ENCODE data around the gene SFXN1.

SFXN1 gene

DNA sequence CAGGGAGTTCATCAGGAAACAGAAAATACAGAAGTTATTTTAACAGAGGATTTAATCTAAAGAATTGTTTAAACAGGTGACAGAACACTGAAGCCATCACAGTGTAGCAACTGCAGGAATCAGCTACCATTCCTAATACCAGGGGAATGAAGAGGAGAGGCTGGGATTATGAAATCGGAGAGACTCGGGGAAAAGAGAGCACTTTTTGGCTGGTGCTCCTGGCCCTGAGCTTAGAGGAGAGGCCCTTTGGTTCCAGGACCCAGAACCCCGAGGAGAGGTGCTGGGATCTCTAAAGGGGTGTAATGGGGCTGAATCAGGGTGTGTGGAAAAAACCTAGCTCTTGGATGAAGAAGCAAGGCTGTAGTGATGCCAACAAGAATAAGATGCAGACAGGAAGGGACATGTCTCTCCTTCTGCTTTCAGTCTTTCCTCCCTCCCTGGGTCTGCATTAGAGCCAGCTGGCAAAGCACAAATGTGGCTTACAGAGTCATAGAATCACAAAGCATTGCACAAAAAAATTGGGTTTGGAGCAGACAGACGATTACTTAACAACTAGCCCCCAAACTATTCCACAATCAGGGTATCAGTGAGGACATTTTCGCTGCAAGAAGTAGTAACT, 11.6 kb upstream of the SFXN1 start:
- no peak for DNase-seq (ENCODE audit: low read depth)

DNA sequence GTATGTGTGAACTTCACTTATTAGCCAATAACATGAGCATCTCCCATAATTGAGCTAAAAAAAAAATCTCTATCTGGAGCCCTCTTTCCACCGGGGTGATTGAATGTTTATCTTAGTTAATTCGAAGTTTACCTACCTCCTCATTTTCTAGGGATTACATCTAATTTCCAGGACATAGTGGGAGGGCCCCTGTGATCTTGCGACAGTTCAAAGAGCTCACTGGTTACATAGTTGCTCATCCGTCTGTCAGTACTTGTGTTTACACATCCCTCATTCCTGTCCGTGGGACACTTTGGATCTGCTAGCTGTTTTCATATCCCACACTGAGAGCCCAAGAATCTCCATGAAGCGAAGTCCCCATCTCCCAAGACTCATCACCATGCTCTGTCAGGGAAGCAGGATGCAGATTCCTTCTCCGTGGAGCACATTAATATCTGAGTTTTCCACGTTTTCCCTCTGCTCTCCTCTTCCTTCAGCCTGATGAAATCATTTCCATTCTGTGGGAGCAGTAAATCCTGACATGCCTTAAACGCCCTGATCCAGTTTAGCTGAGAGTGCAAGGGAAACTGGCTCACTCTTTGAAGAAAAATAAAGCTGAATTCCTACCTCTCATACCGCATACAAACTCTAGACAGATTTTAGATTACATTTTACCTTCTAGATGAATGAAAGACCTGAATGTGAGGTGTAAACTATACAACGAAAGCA, 10.2 kb upstream of the SFXN1 start:
- no peak for DNase-seq (ENCODE audit: low read depth)

DNA sequence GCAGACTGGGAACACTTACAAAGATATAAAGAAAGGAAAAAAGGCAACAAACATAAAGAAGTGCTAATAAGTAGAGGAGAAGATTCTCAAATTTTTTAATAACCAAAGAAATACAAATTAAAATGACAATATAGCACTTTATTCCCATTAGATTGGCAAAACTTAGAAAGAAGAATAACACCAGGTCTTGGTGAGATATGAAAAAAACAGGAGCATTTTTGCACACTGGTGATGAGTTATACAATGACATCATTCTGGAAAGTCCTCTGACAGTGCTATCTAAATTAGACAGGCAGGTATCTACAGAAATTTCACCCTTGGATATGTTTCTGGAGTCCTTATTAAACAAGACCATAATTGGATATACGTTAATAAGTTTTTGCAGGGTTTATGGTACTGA, 9.5 kb upstream of the SFXN1 start:
- DNase-seq (ENCODE audit: low read depth) = no peak

DNA sequence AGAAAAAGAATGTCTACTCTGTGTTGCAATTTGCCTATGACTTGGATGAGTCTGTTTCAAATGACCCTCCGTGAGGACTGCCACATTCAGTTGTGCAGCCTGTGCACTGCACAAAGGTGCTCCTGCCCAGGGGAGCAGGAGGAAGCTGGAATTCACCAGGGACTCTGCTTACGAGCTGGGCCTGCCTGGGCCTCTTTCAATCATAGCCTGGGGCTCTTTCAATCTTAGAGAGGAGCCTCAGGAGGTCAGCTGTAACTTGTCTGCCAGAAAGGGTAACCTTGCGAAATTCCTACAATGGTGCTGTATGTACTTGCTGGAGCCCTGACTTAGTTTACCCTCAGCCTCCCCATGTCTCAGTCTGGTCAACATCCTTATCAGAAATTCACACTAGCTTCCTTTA, 8.4 kb upstream of the SFXN1 start:
- no peak for DNase-seq (ENCODE audit: low read depth)

DNA sequence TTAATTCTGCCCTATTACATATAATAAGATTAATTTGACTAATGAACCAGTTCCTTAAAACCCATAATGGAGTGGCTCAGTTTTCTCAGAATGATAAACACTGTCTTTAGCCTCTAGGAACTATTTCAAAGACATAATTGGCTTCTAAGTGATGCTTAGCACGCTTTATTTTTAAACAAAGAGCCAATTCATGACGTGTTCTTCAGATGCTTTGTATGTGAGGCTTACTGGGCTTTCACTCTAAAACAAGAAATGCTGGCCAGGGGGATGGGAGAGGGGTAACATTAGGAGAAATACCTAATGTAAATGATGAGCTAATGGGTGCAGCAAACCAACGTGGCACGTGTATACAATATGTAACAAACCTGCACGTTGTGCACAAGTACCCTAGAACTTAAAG, 7.6 kb upstream of the SFXN1 start:
- DNase-seq (ENCODE audit: low read depth) = no peak

DNA sequence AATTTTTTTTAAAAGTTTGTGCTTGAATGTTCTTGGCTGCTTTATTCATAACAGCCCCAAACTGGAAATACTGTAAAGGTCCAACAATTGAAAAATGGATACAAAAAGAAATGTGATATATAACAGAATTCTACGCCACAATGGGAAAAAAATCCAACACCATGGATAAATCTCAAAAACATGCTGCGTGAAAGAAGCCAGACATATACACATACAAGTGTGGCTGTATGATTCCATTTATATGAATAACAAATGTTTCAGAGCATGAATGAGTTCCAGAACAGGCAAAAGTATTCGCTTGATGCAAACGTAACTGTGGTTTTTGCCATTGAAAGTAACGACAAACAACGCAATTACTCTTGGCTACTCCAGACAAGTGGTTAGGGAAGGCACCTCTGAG, 7.2 kb upstream of the SFXN1 start:
- DNase-seq (ENCODE audit: low read depth) = no peak

DNA sequence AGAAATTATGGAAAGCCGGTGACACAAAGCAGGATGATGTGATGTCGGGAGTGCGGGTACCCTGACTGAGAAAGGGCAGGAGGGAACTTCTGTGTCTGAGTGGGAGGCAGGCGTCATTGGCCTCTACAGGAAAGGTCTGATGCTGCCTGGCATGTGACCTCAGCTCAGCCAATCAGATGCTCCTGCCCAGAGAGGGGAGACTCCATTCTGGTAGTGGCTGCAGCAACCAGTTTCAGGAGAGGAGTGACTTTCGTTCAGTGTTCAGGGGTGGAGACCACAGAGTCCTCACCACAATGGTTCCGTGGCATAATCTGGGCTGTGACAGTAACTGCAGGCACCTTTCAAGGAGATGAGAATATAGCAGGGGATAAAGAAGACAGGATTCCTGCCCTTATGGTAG, 6.7 kb upstream of the SFXN1 start:
- no peak for DNase-seq (ENCODE audit: low read depth)

DNA sequence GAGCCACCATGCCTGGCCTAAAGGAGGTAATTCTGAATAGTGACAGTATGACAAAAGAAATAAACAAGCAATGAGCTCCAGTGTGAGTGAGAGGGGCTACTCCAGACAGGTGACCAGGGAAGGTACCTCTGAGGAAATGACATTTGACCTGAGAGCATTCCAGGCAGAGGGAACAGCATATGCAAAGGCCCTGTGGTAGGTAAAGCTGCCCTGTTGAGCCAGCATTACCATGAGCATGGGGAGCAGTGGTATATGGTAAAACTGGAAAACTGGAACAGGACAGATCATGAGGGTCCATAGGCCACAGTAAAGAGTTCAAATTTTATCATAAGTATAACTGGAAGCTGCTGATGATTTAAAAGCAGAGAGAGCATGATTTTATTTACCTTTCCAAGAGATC, 6.0 kb upstream of the SFXN1 start:
- no peak for DNase-seq (ENCODE audit: low read depth)

DNA sequence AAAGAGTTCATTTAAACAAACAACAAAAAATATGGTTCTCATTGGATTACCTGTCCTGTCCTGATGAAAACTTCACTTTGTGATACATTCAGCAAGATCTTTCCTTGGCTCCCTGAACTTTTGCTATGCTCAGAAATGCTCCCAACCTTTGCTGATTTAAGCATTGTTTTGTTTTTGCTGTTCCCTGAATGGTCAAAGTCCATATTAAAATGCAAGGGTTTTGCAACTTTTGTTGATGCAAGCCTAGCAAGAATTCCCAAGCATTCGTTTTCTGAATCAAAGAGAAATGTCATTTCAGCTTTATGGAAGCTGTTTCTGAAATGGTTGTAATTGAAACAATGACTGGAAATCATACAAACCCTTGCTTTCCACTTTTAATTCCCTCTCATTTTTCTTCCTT, 3.1 kb upstream of the SFXN1 start:
- DNase-seq (ENCODE audit: low read depth) = no peak

DNA sequence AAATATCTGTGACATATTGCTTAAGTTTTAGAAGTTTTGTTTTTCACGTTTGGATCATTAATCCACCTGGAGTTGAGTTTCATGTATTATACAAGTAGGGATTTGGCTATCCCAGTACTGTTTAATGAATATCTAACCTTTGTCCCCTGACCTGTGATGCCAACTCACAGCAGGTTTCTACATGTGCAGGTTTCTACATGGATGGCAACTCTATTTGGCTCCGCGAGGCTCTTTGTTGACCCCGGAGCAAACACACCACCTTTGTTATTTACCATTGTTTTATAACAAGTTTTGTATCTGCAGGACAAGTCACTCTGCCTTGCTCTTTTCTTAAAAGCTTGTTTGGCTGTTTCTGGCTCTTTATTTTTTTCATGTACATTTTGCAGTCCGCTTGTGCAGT, 920 bp upstream of the SFXN1 start:
- DNase-seq (ENCODE audit: low read depth) = no peak

DNA sequence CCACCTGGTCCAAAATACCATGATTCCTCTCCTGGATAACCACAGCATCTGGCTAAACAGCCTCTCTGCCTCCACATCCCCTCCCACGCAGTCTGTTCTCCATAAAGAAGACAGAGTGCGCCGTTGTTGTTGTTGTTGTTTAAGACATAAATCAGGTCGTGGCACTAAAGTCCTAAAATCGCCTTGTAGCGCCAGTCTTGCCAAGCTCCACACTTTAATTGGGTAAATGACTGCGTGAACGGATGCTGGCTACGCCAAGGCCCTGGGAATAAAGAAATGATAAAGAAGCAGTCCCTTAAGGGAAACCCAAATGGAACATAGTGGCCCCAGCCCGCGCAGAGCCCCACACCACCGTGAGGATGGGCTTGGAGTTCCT, 364 bp upstream of the SFXN1 start:
- no peak for DNase-seq (ENCODE audit: low read depth)

DNA sequence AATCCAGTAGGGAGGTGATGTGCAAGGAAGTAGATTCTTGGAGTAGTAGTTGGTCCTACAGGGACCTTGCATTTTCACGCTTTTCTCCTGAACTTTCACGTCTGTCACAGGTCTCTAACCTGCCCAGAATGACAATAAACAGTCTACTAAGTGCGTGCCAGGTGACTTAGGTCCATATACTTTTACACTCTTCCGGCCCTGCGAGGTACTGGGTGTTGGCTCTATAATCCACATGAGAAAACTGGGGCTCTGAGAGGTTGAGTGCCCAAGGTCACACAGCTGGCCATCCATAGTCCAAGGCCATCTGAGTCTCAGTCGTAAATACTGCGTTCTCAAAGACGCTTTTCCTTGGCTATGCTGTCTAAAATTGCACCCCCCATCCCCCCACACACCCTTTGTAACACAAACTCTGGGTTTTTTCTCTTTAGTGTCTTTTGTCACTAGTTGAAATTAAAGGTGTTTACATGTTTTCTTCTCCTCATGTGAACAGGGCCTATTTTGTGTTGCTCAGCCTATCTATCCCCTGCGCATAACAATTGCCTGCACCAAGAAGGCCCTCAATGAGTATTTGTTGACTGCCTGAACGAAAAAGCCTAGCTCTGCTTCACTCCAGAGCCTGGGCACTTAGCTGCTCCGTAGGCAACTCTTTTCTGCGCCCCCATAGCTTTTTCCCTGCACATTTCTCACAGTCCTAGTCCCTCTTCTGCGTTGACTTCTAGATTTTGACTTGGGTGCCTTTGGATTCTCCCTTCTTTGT, 943 bp downstream of the SFXN1 start:
- DNase-seq (ENCODE audit: low read depth) = no peak

DNA sequence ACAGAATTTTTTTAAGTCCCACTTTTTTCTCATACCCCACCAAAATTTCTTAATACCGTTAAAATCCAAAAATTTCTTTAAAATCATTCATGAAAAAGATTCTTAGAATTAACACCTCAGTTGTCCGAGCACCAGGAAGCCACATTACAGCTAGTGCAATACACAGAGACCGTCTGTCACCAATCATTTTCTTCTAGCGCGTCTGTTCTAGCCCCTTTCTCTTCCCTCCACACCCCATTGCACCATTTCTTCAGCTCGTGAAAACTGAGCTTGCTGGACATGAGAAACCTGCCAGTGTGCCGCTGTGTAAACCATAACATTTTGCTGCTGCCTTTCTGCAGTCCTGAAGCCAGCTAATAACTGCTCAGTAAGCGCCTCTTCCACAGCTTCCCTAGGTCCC, 5.0 kb downstream of the SFXN1 start:
- no peak for DNase-seq (ENCODE audit: low read depth)

DNA sequence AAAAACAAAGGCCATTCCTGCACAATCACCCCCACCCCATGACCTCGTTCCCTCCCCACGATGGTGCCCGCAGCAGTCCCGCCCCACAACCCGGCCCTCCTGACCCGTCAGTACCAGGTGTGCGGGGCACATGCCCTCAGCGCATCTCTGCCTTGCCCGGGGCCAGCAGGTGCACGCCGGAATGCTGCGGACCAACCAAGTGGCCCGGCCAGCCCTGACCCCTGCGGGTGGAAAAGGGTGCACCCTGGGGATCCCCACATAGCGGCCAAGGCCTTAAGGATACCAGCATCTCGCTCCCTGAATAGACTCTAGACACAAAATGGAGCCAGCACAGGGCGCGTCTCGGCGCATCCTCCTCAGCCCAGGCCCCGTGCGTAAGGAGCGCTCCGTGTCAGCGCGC, 6.0 kb downstream of the SFXN1 start:
- no peak for DNase-seq (ENCODE audit: low read depth)

DNA sequence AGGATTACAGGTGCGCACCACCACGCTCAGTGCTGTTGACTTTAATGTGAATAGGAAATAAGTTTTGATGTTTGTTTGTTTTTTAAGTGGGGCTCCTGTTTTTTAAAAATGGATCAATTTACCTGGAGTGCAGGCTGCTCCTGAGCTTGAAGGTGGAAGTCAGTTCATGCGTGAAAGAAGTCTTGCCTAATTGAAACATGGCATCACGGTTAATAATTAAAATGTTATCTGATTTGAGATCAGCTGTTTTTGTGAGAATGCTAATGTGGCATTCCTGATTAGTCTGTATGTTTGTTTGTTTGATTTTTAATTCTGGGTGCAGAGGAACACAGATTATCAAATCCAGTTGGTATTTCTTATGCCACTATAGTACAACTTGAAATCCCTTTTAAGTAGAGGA, 6.5 kb downstream of the SFXN1 start:
- no peak for DNase-seq (ENCODE audit: low read depth)

DNA sequence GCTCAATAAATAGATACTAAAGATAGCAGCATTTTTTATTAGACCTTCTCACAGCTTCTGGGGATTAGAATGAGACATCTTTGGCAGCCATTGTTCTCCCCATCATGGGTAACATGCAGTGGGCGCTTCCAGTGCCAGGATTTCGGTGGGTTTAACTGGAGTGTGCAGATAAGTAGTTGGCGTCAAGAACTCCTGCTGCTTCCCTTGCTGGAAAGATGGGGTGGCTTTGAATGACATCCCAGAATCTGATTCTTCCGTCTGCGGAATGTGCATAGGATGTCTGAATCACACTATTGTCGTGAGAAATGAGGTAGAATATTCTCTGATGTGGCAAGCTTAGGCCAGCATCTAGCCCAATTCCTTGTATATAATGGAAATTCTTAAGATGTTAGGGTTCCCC, 7.3 kb downstream of the SFXN1 start:
- DNase-seq (ENCODE audit: low read depth) = no peak

DNA sequence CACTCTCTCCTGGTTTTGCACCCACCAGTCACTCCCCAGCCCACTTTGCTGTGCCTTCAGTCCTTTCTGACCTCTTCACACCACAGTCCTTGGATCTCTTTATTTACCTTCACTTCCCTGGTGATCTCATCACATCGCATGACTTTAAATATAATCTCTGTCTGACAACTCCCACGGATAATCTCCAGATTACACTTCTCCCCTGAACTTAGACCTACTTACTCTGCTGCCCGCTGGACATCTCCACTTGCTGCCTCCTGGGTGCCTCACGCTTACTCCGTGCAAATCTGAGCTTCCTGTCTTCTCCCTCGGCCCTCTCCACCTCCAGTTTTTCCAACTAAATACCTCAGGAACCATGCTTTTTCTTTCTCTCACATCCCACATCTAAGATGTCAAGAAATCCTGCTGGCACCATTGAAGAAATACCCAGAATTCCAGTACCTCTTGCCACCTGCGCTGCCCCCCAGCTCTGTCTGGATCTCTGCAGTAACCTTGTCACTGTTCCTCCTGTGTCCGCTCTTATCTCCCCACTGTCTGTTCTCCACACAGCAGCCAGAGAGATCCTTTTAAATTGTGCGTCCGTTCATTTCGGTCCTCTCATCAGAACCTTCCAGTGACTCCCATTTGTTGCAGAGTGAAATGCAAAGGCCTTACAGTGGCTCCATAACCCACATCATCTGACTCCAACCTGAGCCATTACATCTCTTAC, 9.3 kb downstream of the SFXN1 start:
- no peak for DNase-seq (ENCODE audit: low read depth)

DNA sequence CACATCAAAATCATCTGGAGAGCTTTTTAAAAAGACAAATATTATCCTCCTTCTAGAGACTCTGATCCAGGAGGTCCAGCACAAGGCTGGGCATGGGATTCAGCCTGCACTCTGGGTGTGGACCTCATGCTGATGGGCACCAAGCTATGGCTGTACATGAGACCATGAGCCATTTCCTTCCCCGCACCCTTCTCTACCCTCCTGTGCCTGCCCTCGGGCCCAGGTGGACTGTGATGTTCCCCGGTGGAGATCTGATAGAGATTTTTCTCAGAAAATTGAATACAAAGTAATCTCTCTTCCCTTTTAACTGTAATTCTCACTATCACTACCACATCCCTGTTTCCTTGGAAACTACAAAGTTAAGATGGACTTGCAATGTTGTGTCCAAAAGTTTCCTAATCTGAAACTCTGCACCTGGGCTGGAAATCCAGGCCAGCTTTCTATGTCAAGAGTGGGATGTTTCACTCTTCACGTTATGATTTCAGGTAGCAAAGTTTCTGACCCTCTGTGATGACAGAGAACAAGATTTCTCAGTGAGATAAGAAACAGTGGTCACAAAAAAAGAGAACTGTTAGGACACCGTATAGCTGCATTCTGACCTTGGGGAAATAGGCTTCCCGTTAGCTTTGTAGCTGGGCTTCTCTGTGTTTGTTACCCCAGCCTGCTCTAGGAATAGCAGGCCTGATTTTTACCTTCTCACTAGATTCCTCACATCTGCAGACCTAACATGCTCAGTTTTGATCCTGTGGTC, 11.5 kb downstream of the SFXN1 start:
- no peak for DNase-seq (ENCODE audit: low read depth)

DNA sequence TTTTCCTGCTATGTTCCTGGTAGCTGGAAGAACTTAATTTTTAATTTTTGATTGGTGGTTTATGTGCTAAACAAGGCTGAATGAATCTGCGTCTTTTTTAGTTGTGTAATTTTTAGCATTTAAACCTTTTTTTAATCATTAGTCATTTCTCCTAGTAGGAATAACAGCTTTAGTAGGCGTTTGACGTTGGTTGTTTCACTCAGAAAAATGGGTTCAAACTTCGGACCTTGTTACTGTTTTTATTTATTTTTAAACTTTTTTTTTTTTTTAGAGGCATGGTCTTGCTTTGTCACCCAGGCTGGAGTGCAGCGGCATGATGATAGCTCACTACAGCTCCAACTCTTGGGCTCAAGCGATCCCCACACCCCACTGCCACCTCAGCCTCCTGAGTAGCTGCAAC, 12.9 kb downstream of the SFXN1 start:
- DNase-seq (ENCODE audit: low read depth) = no peak

DNA sequence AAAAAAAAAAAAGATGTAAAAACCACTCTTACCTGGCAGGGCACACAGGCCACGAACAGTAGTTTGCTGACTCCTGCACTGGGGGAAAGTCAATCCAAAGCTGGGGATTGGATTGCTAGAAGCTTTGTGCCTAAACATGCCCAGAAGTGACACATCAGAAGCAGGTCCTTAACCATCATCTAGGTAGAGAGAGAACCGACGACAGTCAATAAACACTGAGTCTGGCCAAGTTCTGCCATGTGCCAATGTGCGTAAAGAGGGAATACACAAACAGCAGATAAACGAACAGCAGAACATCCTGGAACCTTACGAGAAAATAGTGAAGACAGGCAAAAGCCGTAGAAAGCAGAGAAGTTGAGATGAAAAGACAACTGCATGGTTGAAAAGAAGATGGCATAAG, 14.9 kb downstream of the SFXN1 start:
- DNase-seq (ENCODE audit: low read depth) = no peak

DNA sequence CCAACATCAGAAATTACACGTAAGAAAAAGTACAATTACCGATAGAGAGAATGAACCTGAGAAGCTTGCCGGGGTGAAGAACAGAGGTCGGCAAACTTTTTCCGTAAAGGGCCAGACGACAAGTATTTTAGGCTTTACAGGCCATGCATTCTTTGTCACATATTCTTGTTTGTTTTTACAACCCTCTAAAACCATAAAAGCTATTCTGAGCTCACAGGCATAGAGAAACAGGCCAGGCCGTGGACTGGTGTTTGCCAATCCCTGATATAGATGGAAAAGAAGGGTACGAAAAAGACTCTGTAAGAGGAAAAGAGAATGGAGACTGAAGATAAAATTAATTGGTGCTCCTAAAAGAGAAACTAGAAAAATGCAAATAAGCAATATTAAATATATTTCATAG, 15.4 kb downstream of the SFXN1 start:
- no peak for DNase-seq (ENCODE audit: low read depth)

Measured in activated gamma-delta T cell treated with anti-CD3 and anti-CD28 coated beads, Interleukin-2, amount 50 U/mL, for 16 hours (primary cell).